Endometrial microvascular endothelial cells (primary cell): ENCODE data around the gene TMC1. TPM values are rescaled to one million over a fixed set of nuclear protein-coding genes. Genes with fewer than 3 reads are reported as not detected.
"Not testable (repeated sequence)": the region's sequence is repeated elsewhere in the genome, so short reads cannot be mapped to it uniquely, and the experiment has no call there.

Experiments used
- in situ Hi-C: cut with HindIII; loops from 2 replicates; pipeline ENCODE4 v1.10.0; 2017; ENCODE audit warnings: low sequenced_read_pairs, low pct_unique_long_range_greater_than_20kb; ENCODE audit errors: inconsistent ontology term
- total RNA-seq: library from RNA; depleted of rRNA; stranded (reverse); fragments of >200 nt; gene quantifications from one replicate; pipeline ENCODE4 v1.2.3, GENCODE V29; 2015; ENCODE audit errors: inconsistent ontology term

TMC1 gene
- total RNA-seq, 1 donor from 2014 or later: not detected

- in situ Hi-C loops: no loop called here
Observed at GRCh38 chr9:72826996-72827949, 305.9 kb downstream of the TMC1 start.

DNA sequence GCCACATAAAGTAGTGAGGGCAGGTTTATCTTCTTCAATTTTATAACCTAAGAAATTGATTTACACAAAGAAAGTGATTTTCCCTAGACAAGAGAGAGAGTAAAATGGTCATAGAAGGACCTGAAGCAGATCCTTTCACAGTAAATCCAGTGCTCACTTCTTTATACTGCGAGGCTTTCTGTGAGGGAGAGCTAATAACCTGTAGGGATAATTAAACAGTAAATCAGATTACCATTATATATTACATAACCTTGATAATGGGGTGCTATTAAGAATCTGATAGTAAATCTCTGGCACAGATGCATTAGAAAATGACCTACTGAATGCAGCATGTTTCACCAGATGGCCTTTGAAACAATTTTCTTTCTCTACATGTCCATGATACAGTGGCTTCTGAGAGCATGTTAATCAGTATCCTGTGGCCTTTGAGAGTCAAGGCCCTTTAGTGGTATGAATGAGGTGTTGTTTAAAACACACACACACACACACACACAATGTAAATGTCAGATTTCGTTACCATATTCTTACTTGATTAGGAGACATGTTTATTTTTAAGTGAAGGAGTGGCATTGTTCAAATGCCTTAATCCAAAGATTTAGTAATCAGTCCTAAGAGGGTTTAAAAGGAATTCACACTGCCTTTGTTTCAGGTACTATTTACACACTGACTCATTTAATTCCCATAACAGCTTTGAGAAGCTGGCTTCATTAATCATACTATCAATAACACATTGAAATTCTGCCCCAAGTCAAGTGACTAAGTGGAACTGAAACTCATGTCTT is 306.7 kb downstream of the TMC1 start:
- in situ Hi-C loops: no loop called here

DNA sequence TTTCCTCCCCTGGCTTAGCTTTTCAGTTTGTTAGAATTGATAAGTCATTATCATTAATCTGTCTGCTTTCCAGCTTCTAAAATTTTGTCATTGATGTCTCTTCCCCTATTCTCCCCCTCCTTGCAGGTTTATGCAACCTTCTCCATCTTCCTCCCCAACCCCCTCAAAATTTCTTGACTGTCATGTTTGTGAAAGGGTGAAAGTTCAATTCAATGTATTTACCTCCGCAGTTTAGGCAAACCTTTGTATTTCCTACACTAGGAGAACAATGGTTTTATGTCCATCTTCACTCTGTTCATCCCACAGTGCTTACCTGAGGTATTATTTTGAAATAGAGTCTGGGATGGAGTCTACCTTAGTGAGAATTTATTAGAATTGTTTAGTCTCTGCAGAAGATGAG is 313.6 kb downstream of the TMC1 start:
- in situ Hi-C loops: no loop called here

- in situ Hi-C loops: no loop called here
Observed at GRCh38 chr9:72836790-72837189, 315.4 kb downstream of the TMC1 start.

DNA sequence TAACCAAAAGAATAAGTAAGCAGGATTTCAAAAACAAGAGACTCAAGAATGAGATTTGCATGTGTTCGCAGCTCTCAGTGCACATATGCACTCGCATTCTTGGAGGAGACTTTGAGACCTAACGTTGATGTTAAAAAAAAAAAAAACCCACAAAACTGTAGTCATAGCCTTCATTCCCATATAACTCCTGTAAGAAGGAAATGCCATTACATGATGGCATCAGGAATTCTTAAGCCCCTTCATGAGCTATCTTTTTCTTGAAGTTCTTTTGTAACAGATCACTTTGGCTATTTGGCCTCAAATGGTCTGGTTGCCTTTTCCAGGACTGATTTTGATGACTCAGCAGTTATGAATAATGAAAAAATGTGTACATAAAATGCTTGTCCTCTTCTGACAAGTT is 317.7 kb downstream of the TMC1 start:
- in situ Hi-C loops: no loop called here

- in situ Hi-C loops: no loop called here
Observed at GRCh38 chr9:72843520-72844439, 322.4 kb downstream of the TMC1 start.

DNA sequence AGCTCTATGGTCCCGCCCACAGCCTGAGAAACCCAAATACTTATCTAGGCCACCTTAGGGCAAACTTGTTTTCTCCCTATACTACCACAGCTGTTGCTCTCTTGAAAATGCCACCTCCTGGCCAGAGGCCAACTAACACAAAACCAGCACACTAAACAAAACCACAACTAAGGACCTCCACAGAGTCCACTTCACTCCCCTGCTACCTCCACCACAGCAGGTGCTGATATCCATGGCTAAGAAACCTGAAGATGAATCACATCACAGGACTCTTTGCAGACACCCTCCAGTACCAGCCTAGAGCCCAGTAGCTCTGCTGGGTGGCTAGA is 323.0 kb downstream of the TMC1 start:
- in situ Hi-C loops: no loop called here

- in situ Hi-C loops: not testable (repeated sequence)
Observed at GRCh38 chr9:72845052-72845451, 323.6 kb downstream of the TMC1 start.

DNA sequence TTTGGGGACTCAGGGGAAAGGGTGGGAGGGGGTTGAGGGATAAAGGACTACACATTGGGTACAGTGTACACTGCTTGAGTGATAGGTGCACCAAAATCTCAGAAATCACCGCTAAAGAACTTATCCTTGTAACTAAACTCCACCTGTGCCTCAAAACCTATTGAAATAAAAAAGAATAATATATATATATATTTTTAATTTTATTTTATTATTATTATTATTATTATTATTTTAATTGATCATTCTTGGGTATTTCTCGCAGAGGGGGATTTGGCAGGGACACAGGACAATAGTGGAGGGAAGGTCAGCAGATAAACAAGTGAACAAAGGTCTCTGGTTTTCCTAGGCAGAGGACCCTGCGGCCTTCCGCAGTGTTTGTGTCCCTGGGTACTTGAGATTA is 328.8 kb downstream of the TMC1 start:
- in situ Hi-C loops: not testable (repeated sequence)

DNA sequence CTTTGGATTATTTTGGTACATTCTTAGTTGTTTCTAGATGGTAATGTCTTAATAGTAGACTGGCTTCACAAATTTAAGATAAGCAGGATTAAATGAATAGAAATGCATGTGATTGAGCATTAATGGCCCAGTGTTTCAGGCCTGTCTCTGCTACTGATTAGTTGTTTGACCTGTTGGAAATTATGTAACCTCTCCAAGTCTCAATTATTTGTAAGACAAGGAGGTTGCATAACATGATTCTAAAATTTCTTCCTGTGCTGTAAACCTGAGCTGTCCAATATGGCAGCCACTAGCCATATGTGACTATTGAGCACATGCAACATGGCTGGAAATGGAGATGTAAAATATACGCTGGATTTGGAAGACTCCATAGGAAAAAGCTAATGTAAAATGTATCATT is 333.9 kb downstream of the TMC1 start:
- in situ Hi-C loops: no loop called here

GRCh38 chr9:72855890-72856523 is 334.6 kb downstream of the TMC1 start:
- in situ Hi-C loops: no loop called here

GRCh38 chr9:72856972-72857623 is 335.7 kb downstream of the TMC1 start:
- in situ Hi-C loops: no loop called here

DNA sequence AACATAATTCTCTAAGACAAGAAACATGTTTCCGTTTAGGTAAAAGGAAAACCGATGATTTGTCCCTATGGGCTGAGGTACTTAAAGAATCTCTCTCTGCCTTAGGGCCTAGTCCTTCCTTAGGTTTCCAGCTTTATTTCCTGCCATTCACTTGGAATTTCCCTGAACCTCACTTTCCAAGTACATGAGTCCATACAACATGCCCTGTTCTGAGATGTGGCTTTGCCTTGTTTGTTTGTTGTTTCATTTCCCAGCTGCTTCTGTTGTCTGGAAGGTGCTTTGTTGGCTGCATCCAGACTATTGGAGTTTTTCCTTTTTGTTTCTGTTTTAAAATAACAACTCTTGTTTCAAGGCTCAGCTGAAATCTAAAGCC is 336.2 kb downstream of the TMC1 start:
- in situ Hi-C loops: no loop called here

DNA sequence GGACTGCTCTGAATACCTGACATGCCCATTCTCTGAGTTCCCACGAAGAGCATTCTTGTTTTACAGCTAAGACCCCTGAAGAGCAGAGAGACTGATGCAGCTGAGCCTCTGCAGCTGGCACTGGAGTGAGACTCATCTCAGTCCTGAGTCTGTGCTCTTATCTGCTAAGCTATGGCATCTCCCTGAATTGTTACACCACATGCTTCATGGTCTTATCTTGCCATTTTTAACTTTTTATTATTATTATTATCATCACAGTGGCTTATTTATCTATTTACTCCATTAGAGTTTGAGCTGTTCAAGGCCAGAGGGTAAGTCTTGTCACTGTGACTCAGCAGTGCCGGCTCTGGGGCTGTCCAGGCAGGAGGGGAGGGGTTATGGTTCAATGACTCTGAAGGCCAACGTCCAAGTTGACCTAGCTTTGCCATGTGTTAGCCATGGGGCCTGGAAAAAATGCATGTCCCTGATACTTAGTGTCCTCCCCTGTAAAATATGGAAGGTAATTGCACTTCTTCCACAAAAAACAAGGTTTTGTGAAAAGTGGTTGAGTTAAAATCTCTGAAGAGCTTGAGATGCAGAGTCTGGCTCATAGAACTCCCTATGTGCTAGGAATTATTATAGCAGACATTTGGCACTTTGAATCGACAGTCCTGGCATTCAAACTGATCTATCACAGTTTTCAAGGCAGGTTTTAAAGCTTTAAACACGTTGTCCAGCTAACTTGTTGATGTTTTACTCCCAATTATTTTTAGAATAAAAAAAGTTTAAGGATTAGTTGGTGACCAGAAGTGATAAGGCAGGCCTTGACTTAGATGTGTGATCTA is 336.9 kb downstream of the TMC1 start:
- in situ Hi-C loops: no loop called here

- in situ Hi-C loops: not testable (repeated sequence)
Observed at GRCh38 chr9:72862788-72863187, 341.4 kb downstream of the TMC1 start.

DNA sequence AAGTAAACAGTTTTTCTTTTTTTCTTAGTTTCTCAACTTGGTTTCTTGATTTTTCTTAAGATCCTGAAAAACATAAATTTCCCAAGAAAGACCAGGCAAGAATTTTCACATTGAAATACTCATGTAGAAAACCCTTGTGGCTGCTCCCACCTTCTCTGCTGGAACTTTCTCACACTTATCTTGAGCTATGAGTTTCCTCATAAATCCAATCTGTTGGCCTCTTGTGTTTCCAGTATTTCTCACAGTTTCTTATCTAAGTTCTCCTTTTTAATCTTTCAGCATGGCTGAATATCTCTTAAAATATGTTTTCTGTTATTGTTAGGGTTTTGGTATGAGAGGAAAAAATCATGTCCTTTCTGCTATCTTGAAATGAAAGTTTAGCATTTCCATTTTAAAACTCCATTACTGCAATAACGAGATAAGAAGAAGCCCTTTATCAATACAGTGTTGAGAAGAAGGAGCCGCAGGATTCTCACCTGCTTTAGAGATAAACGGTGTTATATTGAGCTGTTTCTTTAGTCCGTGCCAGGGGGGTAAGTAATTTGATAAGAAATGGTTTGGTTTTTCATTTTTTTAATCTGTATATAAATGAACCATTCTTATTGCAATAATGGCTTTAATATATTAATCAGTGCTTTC is 342.2 kb downstream of the TMC1 start:
- in situ Hi-C loops: no loop called here

- in situ Hi-C loops: no loop called here
Observed at GRCh38 chr9:72864327-72864726, 342.9 kb downstream of the TMC1 start.
